KMS-11 (cell line): ENCODE data around the gene LPA.
"Not testable (repeated sequence)": the region's sequence is repeated elsewhere in the genome, so short reads cannot be mapped to it uniquely, and the experiment has no call there.

Experiments
- H2AFZ ChIP-seq: fragments of 200-600 bp; sonication (generic); 2 replicates; pipeline ENCODE4 v1.6.1; 2016; ENCODE audit warnings: antibody characterized with exemption, mixed run types, low read depth
- H3K27ac ChIP-seq: fragments of 200-600 bp; sonication (generic); 2 replicates; pipeline ENCODE4 v1.6.1; 2016; ENCODE audit warnings: mild to moderate bottlenecking, mixed run types
- H3K27me3 ChIP-seq: fragments of 200-600 bp; sonication (generic); 2 replicates; pipeline ENCODE4 v1.6.1; 2017; ENCODE audit warnings: mild to moderate bottlenecking, low read depth, mixed run types, moderate library complexity; ENCODE audit not compliant: insufficient read depth
- H3K36me3 ChIP-seq: fragments of 200-600 bp; sonication (generic); 2 replicates; pipeline ENCODE4 v1.6.1; 2017; ENCODE audit warnings: mild to moderate bottlenecking, mixed run types; ENCODE audit not compliant: insufficient read depth
- H3K4me1 ChIP-seq: fragments of 200-600 bp; sonication (generic); 2 replicates; pipeline ENCODE4 v1.6.1; 2016; ENCODE audit warnings: mild to moderate bottlenecking, low read depth, mixed run types; ENCODE audit not compliant: poor library complexity, severe bottlenecking
- H3K4me2 ChIP-seq: fragments of 200-600 bp; sonication (generic); 2 replicates; pipeline ENCODE4 v1.7.0; 2016; ENCODE audit warnings: mild to moderate bottlenecking, mixed run types
- H3K4me3 ChIP-seq: fragments of 200-600 bp; sonication (generic); IDR thresholded peaks from 2 replicates; pipeline ENCODE4 v1.6.1; 2017; ENCODE audit warnings: low read depth, low read length, mixed read lengths; ENCODE audit not compliant: insufficient read depth
- H3K79me2 ChIP-seq: fragments of 200-600 bp; sonication (generic); 2 replicates; pipeline ENCODE4 v1.6.1; 2016; ENCODE audit warnings: low read depth, mixed run types; ENCODE audit not compliant: insufficient read depth
- H3K9ac ChIP-seq: fragments of 200-600 bp; sonication (generic); 2 replicates; pipeline ENCODE4 v1.6.1; 2016; ENCODE audit warnings: mild to moderate bottlenecking, mixed run types
- H4K20me1 ChIP-seq: fragments of 200-600 bp; sonication (generic); 2 replicates; pipeline ENCODE4 v1.6.1; 2016; ENCODE audit warnings: mild to moderate bottlenecking, mixed run types; ENCODE audit not compliant: insufficient read depth
- TF ChIP-seq, protein P1 (sequence below): fragments of 200-600 bp; sonication (generic); conservative IDR thresholded peaks from 2 replicates; pipeline ENCODE4 v1.6.1; 2017; ENCODE audit warnings: low read depth, mild to moderate bottlenecking, antibody characterized with exemption, low read length, moderate library complexity, mixed read lengths

The LPA gene

DNA sequence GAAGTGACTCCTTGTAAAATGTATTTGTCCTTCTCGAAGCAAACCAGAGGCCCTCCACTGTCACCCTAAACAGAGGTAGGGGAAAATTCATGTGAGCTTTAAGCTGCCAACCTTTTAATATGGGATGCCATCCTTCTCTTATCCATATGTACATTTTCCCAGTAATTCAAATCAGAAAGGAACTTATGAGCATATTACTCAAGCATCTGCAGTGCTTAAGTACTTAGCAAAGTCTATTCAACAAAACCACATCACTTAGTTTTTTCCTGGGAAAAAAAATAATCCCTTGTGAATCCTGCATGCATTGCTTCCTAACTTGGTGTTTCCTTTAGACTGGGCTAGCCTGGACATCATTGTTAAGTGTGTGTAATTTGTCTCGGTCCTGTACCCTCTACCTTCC lies 132.2 kb downstream of the LPA start:
- Histone ChIP-seq H2AFZ (no peak overlapping the region), H3K4me3 (no peak overlapping the region), H3K9ac (no peak overlapping the region), H4K20me1 (no peaks in the 10 kb centered on the region), H3K79me2 (no peaks in the 10 kb centered on the region), H3K27ac (no peak overlapping the region), H3K27me3 (no peaks in the 10 kb centered on the region), H3K4me2 (no peak overlapping the region), H3K4me1 (no peaks in the 10 kb centered on the region), H3K36me3 (no peaks in the 10 kb centered on the region)
- TF ChIP-seq, protein P1, sequence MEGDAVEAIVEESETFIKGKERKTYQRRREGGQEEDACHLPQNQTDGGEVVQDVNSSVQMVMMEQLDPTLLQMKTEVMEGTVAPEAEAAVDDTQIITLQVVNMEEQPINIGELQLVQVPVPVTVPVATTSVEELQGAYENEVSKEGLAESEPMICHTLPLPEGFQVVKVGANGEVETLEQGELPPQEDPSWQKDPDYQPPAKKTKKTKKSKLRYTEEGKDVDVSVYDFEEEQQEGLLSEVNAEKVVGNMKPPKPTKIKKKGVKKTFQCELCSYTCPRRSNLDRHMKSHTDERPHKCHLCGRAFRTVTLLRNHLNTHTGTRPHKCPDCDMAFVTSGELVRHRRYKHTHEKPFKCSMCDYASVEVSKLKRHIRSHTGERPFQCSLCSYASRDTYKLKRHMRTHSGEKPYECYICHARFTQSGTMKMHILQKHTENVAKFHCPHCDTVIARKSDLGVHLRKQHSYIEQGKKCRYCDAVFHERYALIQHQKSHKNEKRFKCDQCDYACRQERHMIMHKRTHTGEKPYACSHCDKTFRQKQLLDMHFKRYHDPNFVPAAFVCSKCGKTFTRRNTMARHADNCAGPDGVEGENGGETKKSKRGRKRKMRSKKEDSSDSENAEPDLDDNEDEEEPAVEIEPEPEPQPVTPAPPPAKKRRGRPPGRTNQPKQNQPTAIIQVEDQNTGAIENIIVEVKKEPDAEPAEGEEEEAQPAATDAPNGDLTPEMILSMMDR, result no peak

DNA sequence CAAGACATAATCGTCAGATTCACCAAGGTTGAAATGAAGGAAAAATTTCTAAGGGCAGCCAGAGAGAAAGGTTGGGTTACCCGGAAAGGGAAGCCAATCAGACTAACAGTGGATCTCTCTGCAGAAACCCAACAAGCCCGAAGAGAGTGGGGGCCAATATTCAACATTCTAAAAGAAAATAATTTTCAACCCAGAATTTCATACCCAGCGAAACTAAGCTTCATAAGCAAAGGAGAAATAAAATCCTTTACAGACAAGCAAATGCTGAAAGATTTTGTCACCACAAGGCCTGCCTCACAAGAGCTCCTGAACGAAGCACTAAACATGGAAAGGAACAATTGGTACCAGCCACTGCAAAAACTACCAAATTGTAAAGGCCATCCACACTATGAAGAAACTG lies 134.6 kb downstream of the LPA start:
- H4K20me1 ChIP-seq, H2AFZ ChIP-seq: not testable (repeated sequence)

DNA sequence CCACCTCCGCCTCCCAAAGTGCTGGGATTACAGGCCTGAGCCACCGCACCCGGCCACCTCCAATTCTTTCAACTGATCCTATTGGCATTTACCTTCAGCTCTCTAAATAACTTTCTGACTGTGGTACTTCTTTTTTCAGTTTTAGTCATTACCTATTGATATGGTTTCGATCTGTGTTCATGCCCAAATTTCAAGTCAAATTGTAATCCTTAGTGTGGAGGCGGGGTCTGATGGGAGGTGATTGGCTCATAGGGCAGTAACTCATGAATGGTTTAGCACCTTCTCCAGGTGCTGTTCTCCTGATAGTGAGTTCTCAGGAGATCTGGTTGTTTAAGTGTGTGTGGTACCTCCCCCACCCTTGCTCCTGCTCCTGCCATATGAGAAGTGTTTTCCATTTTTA lies 140.9 kb downstream of the LPA start:
- no peaks in the 10 kb centered on the region for H3K79me2 ChIP-seq
- peaks cover 13% of the 10 kb centered on the region for H3K4me1 ChIP-seq
- H2AFZ ChIP-seq, result no peak overlapping the region
- H3K9ac ChIP-seq, result no peak overlapping the region
- no peaks in the 10 kb centered on the region for H3K27me3 ChIP-seq
- H3K4me3 ChIP-seq, result no peak overlapping the region
- no peak overlapping the region for H3K4me2 ChIP-seq
- no peak overlapping the region for H3K27ac ChIP-seq
- no peaks in the 10 kb centered on the region; the same call in 1 of the 2 replicates for H3K36me3 ChIP-seq
- TF ChIP-seq, protein P1, result no peak
- no peaks in the 10 kb centered on the region for H4K20me1 ChIP-seq

More for the DNA sequence above, 134.6 kb downstream of the LPA start:
- H3K9ac ChIP-seq, H3K27ac ChIP-seq, H3K4me2 ChIP-seq, H3K27me3 ChIP-seq, H3K36me3 ChIP-seq, H3K79me2 ChIP-seq, H3K4me1 ChIP-seq, H3K4me3 ChIP-seq: not testable (repeated sequence)

DNA sequence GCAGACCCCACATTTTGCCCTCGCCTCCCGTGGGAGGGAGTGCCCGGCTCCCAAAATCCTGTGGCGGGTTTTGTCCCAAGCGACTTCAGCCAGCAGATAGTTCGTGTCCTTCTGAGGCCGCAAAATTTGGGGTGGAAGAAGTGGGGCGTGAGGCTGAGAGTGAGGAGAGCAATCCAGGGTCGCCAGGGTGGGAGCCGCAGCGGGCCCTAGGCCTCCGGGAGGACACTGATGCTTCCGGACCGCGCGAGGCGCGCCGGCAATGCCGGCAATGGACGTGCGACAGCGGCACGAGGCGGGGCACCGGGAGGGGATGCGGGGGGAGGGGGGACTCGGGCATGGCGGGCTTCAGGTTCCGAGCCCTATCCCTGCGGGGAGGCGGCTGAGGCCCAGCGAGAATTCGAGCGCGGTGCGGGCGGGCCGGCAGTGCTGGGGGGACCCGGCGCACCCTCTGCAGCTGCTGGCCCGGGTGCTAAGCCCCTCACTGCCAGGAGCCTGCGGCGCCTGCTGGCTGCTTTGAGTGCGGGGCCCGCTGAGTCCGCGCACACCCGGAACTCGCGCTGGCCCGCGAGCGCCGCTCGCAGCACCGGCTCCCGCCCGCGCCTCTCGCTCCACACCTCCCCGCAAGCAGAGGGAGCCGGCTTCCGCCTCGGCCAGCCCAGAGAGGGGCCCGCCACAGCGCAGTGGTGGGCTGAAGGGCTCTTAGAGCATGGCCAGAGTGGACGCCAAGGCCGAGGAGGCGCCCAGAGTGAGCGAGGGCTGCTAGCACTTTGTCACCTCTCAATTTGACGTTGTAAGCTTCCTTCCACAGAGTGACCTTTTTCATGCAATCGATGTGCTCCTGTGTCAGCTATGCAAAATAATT lies 143.8 kb downstream of the LPA start:
- peak overlapping the region; percentile 96 for H3K9ac ChIP-seq
- H3K27ac ChIP-seq, result peak overlapping the region; percentile 86
- no peaks in the 10 kb centered on the region for H4K20me1 ChIP-seq
- no peaks in the 10 kb centered on the region for H3K79me2 ChIP-seq
- TF ChIP-seq, protein P1, result no peak; the same call in none of the 2 replicates
- peaks cover 13% of the 10 kb centered on the region for H3K4me1 ChIP-seq
- H2AFZ ChIP-seq, result peak overlapping the region; percentile 98
- H3K27me3 ChIP-seq, result no peaks in the 10 kb centered on the region
- peak overlapping the region; percentile 93 for H3K4me2 ChIP-seq
- no peak overlapping the region for H3K4me3 ChIP-seq
- no peaks in the 10 kb centered on the region for H3K36me3 ChIP-seq

DNA sequence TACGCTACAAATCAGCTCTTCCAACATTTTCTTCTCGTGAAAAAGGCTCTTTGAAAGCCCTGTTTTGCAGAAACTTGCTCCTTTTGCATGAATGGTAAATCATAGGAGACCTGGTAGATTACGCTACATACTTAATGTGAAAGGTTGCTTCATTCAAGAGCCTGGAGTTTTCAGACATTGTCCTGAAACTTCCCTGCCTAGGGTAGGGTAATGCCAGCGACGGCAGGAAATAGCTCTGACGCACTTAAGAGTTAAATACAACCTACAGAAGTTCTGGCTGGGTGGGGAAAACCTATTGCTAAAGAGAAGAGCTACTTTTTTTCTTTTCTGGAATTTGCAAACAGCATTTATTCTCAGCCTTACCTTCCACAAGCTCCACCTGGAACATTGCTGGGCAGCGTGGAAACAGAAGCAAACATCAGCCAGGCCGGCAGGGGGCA lies 144.5 kb downstream of the LPA start:
- H3K27ac ChIP-seq, result peak overlapping the region; percentile 86; the same call in 1 of the 2 replicates

More for the DNA sequence above, 144.5 kb downstream of the LPA start:
- TF ChIP-seq, protein P1, result peak; percentile 89; the same call in 1 of the 2 replicates
- H3K4me2 ChIP-seq, result peak overlapping the region; percentile 30
- peak overlapping the region; percentile 96; the same call in 1 of the 2 replicates for H3K9ac ChIP-seq
- no peaks in the 10 kb centered on the region for H3K79me2 ChIP-seq
- no peak overlapping the region for H3K4me3 ChIP-seq
- H3K36me3 ChIP-seq, result no peaks in the 10 kb centered on the region
- H2AFZ ChIP-seq, result peak overlapping the region; percentile 98; the same call in 1 of the 2 replicates
- no peaks in the 10 kb centered on the region for H3K27me3 ChIP-seq
- peaks cover 13% of the 10 kb centered on the region for H3K4me1 ChIP-seq
- H4K20me1 ChIP-seq, result no peaks in the 10 kb centered on the region
